Caki2 (cell line): ENCODE measurements around the gene VWF. TPM values are rescaled to one million over a fixed set of nuclear protein-coding genes. Genes with fewer than 3 reads are reported as not detected.

ENCODE experiments used
- DNase-seq: peaks from one replicate; pipeline ENCODE4 v3.0.0-alpha.2; 2015; ENCODE audit warnings: low read depth
- in situ Hi-C: cut with HindIII; loops from 2 replicates; pipeline ENCODE4 v1.10.0; 2016; ENCODE audit warnings: low sequenced_read_pairs, low pct_unique_long_range_greater_than_20kb, mixed read lengths
- total RNA-seq: library from RNA; depleted of rRNA; stranded (reverse); fragments of >200 nt; shearing (Covaris generic); gene quantifications from 2 replicates; pipeline ENCODE4 v1.2.3, GENCODE V29; 2014; ENCODE audit warnings: low replicate concordance

The VWF gene
- total RNA-seq, 1 experiment from 2014 or later: 0.07 TPM

DNA sequence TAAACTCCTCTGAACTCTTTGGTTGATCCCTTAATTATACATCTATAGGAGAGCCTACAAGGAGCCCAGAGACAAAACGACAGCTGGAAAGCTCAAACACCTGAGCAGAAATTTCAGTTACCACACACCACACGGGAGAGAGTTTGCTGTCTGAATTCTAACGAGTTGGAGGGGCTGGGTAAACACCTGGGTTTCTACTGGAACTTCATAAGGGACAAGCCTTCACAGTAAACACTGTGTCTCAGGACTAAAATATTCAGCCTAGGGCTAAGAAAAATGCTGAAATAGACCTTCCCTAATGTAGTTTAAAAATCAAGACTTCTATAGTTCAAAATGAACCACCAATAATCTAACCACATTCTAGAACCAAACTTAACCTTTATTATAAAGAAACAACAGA lies 169.8 kb downstream of the VWF start:
- in situ Hi-C loops: no loop called here
- DNase-seq: no peak

DNA sequence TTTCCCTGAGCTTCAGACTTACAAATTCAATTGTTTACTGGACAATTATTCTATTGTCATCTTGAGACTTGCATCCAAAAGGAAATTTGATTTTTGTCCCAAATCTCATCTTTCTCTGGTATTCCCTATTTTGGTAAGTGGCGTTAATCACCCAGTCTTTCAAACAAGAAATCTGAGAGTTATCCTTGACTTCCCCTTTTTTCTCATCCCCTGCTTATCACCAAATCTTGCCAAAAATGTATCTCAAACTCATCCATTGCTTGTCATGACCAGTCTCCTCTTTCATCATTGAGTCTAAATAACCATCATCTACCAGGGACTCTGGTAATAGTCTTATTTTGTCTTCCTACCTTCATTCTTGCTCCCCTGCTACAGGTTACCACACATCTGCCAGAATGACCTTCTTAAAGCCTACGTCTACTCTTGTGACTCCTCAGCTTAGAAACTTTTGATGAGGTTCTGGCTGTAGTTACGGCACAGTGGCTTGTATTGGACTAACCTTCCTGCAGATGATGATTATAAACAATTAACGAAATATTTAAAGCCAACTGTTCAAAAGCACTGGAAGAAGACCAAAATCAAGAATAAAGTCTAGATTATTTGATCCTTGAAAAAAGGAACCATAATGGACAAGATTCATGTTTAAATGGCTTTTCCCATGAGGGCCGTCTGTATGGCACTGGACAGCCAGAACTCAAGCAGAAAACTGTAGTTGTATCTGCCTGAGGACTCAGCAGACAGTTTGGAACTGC lies 170.5 kb downstream of the VWF start:
- in situ Hi-C loops: no loop called here

DNA sequence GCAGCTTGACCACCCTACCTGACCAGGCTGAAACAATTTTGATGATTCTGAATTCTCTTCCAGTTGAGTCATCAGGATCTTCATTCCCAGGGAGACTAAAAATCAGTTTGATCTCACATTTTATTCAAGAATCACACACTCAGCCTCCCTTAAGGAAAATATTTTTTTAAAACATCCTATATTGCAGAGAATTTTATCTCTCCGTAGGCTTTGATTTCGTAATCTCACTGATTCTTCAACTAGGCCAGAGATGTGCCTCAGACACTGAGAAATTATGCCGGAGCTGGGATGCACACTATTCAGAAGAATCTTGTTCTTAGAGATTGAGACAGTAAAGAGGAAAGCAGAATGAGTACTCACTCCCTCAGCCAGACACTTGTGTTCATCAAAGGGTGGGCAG lies 172.4 kb downstream of the VWF start:
- in situ Hi-C loops: no loop called here
- no peak for DNase-seq

More for the DNA sequence above, 170.5 kb downstream of the VWF start:
- DNase-seq: no peak

DNA sequence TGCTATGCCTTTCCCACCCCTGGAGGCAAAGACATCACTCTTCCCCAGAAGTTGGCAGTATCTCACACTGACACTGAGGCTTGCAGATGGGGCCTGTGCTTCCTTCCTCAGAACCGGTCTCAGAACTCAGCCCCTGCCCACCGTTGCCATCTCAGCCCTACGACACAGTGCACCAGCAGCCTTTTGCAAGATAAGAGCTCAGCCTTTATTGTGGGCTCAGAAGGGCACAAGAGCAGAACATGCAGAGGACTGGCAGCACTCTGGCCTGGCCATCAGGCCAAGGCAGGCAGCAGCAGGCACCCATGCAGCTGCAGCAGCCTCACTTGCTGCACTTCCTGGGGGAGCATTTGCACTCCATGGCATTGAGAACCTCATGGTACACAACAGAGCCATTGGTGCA lies 175.8 kb downstream of the VWF start:
- no peak for DNase-seq
- in situ Hi-C loops: no loop called here

DNA sequence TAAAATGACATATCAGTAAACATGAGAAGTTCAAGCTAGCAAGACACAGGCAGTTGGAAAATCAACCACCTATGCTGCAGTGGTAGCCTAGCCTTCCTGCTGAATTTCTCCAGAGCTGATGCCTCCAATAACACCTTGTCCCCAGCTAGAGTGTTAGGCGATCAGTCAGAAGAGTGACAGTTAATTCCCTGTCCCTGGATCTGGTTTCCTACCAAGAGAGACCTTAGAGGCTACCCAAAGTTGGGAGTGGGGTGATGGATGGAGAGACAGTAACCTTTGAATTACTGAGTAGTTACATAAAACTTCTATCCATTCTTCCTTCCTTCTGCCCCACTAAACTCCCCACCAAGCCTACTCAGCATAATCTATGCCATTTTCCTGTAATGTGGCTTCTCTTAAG lies 177.5 kb downstream of the VWF start:
- in situ Hi-C loops: no loop called here
- DNase-seq: no peak

DNA sequence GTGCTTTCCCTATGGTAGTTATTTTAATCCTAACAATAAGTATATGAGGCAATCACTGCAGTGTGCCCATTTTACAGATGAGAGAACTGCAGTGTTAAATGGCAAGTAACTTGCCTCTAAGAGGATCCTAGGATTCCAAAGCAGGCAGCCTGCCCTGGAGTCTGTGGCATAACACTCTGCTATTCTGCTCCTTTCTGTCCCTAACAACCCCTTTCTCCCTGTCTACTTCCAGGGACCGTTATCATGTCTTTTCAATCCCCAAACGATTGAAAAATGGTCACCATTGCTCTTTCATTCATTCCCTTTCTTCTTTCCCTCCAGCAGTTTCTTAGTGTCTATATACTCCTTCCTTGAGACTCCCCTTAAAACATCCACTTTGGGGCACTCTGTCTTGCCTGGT lies 178.1 kb downstream of the VWF start:
- DNase-seq: no peak
- in situ Hi-C loops: no loop called here

DNA sequence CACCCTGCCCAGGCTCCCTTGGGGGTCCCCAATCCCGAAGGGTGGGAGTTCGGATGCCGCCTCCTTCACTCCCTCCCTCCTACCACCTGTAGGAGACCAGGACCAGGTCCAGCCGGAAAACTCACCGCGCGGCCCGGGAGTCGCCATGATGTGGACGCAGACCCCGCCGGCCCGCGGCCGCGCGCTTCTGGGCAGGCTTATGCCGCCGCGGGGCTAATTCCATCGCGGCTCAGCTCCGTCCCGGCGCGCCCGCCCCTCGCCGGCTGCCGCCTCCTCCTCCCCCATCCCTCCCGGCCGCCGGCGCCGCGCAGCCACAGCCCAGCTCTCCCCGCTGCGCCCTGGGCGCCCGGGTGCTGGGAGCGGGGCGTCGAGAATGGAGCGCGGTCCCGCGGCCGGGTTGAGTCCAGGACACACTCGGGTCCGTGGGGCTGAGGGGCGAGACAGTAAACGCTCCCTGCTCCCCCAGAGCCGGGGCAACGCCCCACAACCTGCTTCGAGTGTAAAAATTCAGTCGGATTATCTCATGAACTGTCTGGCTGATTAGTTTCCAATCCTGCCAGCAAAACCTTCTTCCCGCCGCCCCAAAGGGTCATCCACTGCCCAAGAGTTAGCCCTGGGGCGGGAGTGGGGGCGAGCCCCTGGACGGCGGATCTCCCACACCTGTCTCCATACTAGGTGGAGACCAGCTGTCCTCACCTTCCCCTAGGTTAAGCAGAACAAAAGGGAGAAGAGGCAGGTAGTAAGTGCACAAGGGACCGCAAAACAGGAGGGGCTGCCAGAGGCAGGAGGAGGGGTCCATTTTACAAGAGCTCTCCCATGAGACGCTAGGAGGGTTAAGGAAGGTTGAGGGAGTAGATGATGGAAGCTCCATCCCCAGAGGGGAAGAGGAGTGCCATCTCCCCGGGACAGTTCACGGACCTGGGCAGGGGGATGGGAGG lies 179.1 kb downstream of the VWF start, which contains the start of gene ANO2:
Gene ANO2 (minus strand): TSS at position 189 of the 938 bp plus-strand sequence. CDS start 42 bp downstream, at position 147.
- no peak for DNase-seq
- in situ Hi-C loops: no loop called here

DNA sequence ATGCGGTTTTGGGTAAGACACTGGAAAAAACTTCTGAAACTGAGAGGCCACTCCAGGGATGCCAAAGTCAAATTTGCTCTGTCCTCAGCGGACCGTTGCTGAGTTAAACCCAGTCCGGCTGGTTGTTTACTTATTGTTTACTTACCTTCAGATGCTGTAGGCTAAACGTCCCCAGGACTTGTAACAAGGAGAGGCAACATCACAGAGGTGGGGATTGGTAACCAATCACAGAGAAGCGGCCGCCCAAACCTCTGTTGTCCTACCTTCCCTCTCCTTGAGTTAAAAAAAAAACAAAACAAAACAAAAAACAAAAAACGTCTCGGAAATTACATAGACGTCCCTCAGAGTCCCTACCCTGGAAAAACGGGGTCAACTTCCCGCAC lies 179.8 kb downstream of the VWF start:
- no peak for DNase-seq
- in situ Hi-C loops: no loop called here

DNA sequence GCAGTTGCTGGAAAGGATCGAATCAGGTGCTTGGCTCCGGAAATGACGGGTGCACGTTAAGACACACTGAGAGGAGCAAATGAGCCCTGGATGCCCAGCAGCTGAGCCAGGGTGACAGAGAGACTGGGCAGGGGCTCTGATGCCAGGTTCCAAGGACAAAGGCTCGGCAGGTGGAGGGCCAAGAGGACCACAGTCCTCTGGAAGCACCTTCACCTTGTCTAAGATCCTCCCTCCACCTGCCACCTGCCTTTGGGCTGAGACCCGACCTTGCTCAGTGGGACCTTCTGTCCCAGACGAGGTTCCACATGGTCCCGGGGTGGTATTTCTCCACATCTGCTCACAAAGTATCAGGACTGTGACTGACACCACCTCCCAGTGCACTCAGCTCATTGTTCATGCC lies 180.4 kb downstream of the VWF start:
- no peak for DNase-seq
- in situ Hi-C loops: no loop called here

DNA sequence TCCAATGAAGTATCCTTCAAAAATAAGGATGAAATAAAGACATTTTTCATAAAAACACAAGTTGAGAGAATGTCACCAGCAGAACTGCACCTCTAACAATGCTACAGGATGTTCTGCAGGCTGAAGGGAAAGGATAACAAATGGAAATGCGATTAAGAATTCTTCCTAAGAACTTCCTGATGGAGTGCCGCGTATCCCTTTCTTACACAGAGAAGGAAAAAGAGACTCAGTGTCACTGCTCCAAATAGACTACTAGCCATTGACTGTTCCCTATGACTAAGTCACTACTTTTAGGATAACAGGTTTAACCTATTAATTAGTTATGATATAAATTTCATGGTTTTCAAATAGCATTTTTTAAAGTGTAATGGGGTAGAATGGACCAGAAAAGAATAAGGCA lies 182.6 kb downstream of the VWF start:
- in situ Hi-C loops: no loop called here

DNA sequence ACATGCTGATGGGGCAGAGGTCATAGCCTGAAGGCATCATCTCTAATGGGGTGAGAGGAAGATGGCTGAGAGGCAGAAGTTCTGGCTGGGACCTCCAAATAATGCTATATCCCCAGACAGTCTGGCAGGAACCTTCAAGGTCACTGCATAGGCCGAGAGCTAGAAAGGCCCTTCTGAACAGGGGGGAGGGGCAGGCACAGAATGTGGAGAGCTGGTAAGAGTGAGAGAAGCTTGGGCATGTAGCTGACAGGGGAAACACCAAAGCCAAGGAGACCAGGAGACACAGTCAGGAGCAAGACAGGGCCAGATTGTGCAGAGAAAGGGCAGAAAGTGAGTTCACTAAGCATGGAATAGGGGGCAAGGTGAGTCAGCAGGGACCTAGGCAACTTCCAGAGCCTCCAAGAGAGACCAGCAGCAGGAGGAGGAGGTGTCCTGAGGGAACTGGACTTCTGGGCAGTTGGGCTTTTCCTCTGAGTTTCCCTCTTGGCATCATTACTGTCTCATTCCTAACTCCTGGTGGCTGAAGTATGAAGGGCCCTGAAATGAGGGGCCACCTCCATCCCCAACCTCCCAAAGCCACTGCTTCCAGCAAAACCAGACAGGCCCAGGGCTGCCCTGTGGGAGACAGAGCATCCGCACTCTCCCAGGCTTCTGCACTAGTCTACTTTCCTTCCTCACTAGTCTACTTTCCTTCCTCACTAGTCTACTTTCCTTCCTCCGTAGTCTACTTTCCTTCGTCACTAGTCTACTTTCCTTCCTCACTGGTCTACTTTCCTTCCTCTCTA lies 196.5 kb downstream of the VWF start:
- in situ Hi-C loops: no loop called here

More for the DNA sequence above, 182.6 kb downstream of the VWF start:
- DNase-seq: no peak

DNA sequence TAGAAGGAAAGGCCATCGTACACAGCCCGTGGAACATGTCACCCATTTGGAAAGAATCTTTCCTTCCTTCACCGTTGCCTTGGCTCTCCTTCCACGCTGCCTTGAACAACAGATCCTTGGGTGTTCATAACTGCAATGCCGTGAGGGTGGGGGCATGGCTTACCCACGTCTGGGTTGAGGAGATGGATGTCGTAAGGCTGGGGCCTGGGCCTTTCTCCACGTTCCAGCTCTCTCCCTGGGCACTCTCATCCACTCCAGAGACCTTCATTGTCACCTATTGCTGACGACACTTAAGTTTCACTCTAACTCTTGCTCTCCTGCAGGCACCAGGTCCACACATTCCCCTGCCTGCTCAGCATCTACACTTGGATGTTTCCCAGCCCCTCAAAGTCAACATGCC lies 198.8 kb downstream of the VWF start:
- in situ Hi-C loops: no loop called here
- no peak for DNase-seq

More for the DNA sequence above, 196.5 kb downstream of the VWF start:
- no peak for DNase-seq

DNA sequence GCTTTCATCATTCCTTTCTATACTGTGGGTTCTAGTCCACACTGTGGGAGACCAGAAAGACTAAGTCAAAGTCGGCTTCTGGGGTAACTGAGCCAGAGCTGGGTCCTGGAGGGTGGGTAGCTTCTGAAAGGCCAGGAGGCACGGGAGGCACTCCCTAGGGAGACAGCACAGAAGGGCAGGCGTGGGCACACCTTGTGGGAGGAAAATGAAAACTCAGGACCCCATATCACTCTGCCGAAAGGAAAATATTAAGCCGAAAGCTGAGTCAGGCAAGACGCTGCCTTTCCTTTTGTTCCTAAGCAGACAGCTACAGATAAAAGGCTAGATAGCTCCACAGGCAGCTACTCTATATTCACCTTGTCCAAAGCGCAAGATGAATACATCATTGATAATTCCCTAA lies 200.1 kb downstream of the VWF start:
- in situ Hi-C loops: no loop called here
- DNase-seq: no peak

DNA sequence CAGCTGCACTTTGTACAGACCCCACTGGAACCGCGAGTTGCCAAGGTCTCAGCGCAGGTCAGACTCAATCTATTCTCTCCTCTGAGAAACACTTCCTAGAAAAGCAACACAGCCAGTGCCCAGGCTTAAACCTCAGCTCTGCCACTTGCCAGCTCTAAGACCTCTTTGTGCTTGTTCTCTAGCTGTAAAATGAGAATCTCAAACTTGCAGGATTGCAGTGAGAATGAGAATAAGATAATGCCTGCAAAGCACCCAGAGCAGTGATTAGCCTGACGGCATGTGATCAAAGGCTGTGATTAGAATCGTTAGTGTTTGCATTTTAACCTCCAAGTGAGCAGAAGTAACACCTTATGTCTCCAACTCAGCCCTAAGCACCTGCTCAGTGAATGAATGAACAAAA lies 200.7 kb downstream of the VWF start:
- no peak for DNase-seq
- in situ Hi-C loops: no loop called here

DNA sequence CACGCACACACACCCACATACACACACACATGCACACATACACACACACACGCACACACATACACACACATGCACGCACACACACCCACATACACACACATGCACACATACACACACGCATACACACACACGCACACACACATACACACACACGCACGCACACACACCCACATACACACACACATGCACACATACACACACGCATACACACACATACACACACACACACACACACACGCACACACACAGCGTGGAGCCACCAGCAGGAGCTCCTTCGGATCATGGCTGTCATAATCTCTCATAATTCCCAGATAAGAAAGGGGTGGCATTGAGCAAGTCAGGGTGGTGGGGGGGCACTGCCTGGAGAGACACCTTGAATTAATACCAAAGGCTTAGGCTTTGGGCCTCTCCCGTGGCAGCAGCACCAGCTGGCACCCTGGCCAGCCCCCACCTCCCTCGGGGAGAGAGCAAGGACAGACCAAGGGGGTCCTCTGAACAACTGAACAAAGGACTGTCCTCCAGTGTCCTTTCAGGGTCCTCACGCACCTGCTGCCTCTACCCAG lies 201.3 kb downstream of the VWF start:
- in situ Hi-C loops: no loop called here
- DNase-seq: no peak

DNA sequence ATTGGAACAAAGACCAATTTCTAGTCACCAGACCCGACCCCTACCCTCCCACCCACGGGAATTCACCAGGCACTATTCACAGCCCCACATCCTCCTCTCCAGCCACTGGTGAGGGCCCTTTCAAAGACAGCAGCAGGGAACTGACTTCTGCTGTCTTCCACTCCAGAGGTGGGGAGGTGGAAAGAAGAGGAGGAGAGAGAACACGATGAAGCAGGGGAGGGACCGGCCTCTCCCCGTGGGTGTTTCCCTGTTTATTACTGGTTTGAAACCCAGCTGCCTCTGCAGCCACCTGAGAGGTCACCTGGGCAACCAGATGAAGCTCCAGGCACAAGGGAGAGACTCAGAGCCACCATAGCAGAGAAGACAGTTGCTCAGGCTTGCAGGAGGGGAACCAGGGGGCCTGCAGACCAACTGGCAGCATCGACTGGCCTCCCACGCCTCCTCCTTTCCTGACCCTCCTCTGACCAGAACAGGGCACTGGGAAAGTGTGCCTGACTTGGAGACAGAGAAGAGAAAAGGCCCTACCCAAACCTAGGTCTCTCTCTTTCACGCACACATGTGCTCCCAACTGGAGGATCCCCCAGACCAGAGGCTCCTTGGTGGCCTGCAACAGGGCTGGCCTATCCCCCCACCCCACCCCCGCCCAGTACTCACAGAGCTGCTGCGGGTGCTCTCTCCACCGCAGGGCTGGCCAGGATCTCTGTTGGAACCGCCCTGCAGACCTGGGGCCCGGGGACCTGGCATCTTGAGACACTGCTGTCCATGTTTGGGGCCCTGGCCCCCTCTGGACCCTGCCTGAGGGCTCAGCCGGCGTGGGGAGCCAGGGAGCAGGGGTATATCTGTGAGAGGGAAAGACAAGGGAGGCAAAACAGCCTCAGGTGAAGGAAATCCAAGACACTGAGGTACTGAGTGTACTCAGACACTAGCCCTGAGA lies 202.2 kb downstream of the VWF start:
- no peak for DNase-seq
- in situ Hi-C loops: no loop called here
